Nucleus accumbens (tissue), 56 donors: Measurements from ENCODE around the gene GLUL.
"Not testable (repeated sequence)": the region's sequence is repeated elsewhere in the genome, so short reads cannot be mapped to it uniquely, and the experiment has no call there.

Experiments used
- DNase-seq, 56 donors: peaks; one replicate each; lab custom pipeline; 2025; lab: John Stamatoyannopoulos, UW

The GLUL gene

DNA sequence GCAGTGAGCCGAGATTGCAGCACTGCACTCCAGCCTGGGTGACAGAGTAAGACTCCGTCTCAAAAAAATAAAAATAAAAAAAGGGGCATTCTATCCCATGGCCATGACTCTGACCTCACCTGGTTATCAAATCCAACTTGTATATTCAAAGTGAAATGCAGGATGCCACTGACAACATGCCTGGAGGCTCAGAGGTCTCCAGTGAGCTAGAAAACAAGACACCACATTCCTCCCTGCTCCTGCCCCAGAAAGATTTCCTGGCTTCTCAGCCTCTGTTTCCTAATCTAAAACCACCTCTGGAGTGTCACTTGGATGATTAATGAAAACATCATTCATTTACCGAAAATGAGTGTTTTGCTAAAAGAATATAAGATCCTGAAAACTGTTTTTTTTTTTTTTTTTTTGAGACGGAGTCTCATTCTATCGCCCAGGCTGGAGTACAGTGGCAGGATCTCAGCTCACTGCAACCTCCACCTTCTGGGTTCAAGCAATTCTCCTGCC is 58.5 kb downstream of the GLUL start:
- not testable (repeated sequence) for DNase-seq

DNA sequence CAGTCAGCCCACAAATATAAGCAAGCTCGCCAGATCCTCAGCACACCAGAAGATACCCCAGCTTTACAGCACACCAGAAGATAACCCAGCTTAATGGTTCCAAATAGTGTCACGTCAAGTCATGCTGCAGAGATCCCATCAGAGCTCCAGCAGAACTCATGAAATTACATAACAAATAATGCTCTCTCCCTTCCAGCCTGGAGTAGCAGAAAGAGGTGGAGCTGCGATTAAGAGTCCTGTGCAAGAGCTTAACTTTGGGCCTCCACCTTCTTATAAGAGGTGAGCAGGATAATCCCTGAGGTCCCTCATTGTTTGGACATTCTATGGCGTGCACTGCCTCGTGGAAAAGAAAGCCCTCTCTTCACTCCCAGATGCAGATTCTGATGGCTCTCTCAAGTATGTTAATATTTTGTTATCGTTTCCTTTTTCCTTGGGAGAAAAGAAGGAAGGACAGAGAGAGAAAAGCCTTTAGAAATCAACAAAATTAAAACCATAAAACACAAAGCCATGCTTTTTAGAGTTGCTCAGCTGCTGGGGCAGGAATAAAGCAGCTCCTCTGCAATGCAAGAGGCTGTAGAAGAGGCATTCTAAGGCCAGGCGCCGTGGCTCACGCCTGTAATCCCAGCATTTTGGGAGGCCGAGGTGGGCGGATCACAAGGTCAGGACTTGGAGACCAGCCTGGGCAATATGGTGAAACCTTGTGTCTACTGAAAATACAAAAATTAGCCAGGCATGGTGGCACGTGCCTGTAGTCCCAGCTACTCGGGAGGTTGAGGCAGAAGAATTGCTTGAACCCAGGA is 59.1 kb downstream of the GLUL start:
- no peak for DNase-seq
